GM18867 (cell line): Measurements from ENCODE around the gene GNG3.
"Not testable (repeated sequence)": the region's sequence is repeated elsewhere in the genome, so short reads cannot be mapped to it uniquely, and the experiment has no call there.

ENCODE experiments used
- ATAC-seq: cut with Tn5 transposase; IDR thresholded peaks from one replicate; pipeline ENCODE4 v1.9.1; 2021; ENCODE audit warnings: mild to moderate bottlenecking, moderate library complexity; ENCODE audit not compliant: unreplicated experiment

Gene GNG3

GRCh38 chr11:62687508-62688396, 19.7 kb upstream of the GNG3 start:
- no peak for ATAC-seq

GRCh38 chr11:62688491-62688890, 19.0 kb upstream of the GNG3 start:
- ATAC-seq = no peak

GRCh38 chr11:62689421-62690183, 17.9 kb upstream of the GNG3 start, which contains the start of gene LRRN4CL:
Gene LRRN4CL, minus strand, starts transcription at chr11:62689530. Its CDS starts 1,022 bp downstream, at chr11:62688508.
- ATAC-seq = no peak

GRCh38 chr11:62693624-62694023, 13.9 kb upstream of the GNG3 start:
- not testable (repeated sequence) for ATAC-seq

- ATAC-seq = no peak
These were observed 12.9 kb upstream of the GNG3 start for GRCh38 chr11:62694455-62695167.

GRCh38 chr11:62702246-62702645, 5.2 kb upstream of the GNG3 start:
- no peak for ATAC-seq

- not testable (repeated sequence) for ATAC-seq
These were observed 3.6 kb upstream of the GNG3 start for GRCh38 chr11:62703921-62704320.

GRCh38 chr11:62705413-62705812, 2.1 kb upstream of the GNG3 start:
- no peak for ATAC-seq

- ATAC-seq = peak; percentile 61
These were observed 1.3 kb upstream of the GNG3 start for GRCh38 chr11:62705880-62706849.

GRCh38 chr11:62706850-62707247, 627 bp upstream of the GNG3 start:
- no peak for ATAC-seq

- no peak for ATAC-seq
These were observed 916 bp downstream of the GNG3 start for GRCh38 chr11:62708392-62708791.

- ATAC-seq = no peak
These were observed 1.3 kb downstream of the GNG3 start for GRCh38 chr11:62708793-62709192.

- ATAC-seq = peak; percentile 70
These were observed 1.9 kb downstream of the GNG3 start for GRCh38 chr11:62709247-62710000.

GRCh38 chr11:62710001-62710345, 2.5 kb downstream of the GNG3 start:
- ATAC-seq = no peak

GRCh38 chr11:62712276-62712812, 4.9 kb downstream of the GNG3 start:
- ATAC-seq = no peak

GRCh38 chr11:62712861-62713260, 5.4 kb downstream of the GNG3 start:
- ATAC-seq = no peak

GRCh38 chr11:62713343-62713742, 5.9 kb downstream of the GNG3 start:
- no peak for ATAC-seq

GRCh38 chr11:62715150-62716130, 8.0 kb downstream of the GNG3 start:
- ATAC-seq = no peak
